Heart left ventricle (tissue), 16 donors: ENCODE data around the gene SLC2A4RG. TPM values are rescaled to one million over a fixed set of nuclear protein-coding genes. Genes with fewer than 3 reads are reported as not detected.

Source experiments
- ATAC-seq, 4 donors: fragments of 200-7000 bp; cut with Tn5 transposase; one replicate each; pipeline ENCODE4 v1.9.1; 2020 to 2022; ENCODE audit warnings: moderate library complexity in 4 of 4, mild to moderate bottlenecking in 3 of 4, moderate number of reproducible peaks in 1 of 4
- DNase-seq, 5 donors: peaks; one replicate each; pipeline ENCODE4 v3.0.0-alpha.2; 2020
- H3K27ac ChIP-seq, 12 donors: fragments of 200-600 bp; sonication (generic) in 4 of 12; one replicate each; pipeline versions ENCODE4 v1.5.0 to v1.8.0; 2016 to 2022; ENCODE audit warnings: mild to moderate bottlenecking in 2 of 12
- H3K27me3 ChIP-seq, 9 donors: fragments of 200-600 bp; sonication (generic) in 2 of 9; one replicate each; pipeline versions ENCODE4 v1.5.1 to v1.8.0; 2016 to 2022; ENCODE audit warnings: mild to moderate bottlenecking in 3 of 9
- H3K36me3 ChIP-seq, 9 donors: fragments of 200-600 bp; sonication (generic) in 2 of 9; one replicate each; pipeline versions ENCODE4 v1.5.0 to v1.8.0; 2018 to 2022; ENCODE audit warnings: mild to moderate bottlenecking in 2 of 9
- H3K4me1 ChIP-seq, 12 donors: fragments of 200-600 bp; sonication (generic) in 4 of 12; one replicate each; pipeline versions ENCODE4 v1.5.0 to v1.8.0; 2016 to 2022; ENCODE audit warnings: mild to moderate bottlenecking in 3 of 12
- H3K4me3 ChIP-seq, 12 donors: fragments of 200-600 bp; sonication (generic) in 4 of 12; one replicate each; pipeline versions ENCODE4 v1.5.0 to v1.8.0; 2017 to 2022; ENCODE audit warnings: mild to moderate bottlenecking in 9 of 12, moderate library complexity in 4 of 12
- H3K9me3 ChIP-seq, 12 donors: fragments of 200-600 bp; sonication (generic) in 4 of 12; one replicate each; pipeline versions ENCODE4 v1.5.0 to v1.8.0; 2016 to 2022; ENCODE audit warnings: mild to moderate bottlenecking in 1 of 12
- CTCF ChIP-seq, 12 donors: fragments of 200-600 bp; sonication (generic) in 4 of 12; IDR thresholded peaks; one replicate each; pipeline versions ENCODE4 v1.5.0 to v1.8.0; 2018 to 2022; ENCODE audit warnings: antibody characterized with exemption in 12 of 12, mild to moderate bottlenecking in 5 of 12
- POLR2A ChIP-seq, 2 donors: fragments of 450-650 bp; IDR thresholded peaks; one replicate each; pipeline ENCODE4 v1.6.1; 2017; ENCODE audit warnings: antibody characterized with exemption in 2 of 2, mild to moderate bottlenecking in 2 of 2, moderate library complexity in 2 of 2
- whole genome bisulfite sequencing, 4 donors: extraction: QIAGEN DNeasy Blood & Tissue Kit in 2 of 4; methylation state at CpG; one replicate each; pipeline versions ENCODE4 v1.1.5 to v1.1.7; 2013 to 2018; 5-methylcytosine and 5-hydroxymethylcytosine counted together
- intact Hi-C, 10 donors: fragments of 100-400 bp; cut with DNase I; formaldehyde crosslinking; loops; one replicate each; pipeline versions ENCODE4 v1.11.1 to v1.14.2; 2022
- polyA plus RNA-seq, 2 donors: library from polyadenylated mRNA; stranded (reverse); fragments of 200-250 nt; gene quantifications; one replicate each; pipeline ENCODE4 v1.2.3, GENCODE V29; 2013
- total RNA-seq, 9 donors: library from RNA; depleted of rRNA in 2 of 9; stranded (reverse); fragments of >200 nt in 2 of 9; fragmentation: NEBNext Ultra II Directional in 3 of 9; extraction: Animal tissue kit (Norgen Biotek cat#: 25700) in 3 of 9; gene quantifications; one replicate each; pipeline versions ENCODE4 v1.1.0 to v1.2.4, GENCODE V29; 2016 to 2023
- donor health status: ischemic (EF 13 %, LVEDD 7.1; RV severe dilation, severe dysfunction).
- donor health status: healthy with polysubstance abuse.
- donor health status: DM: no; HTN: yes; CAD: no.
- donor health status: DM: no; HTN: no; CAD: no.
- donor health status: ischemic (EF 25% LVEDD 6.9; RV normal size, moderate dysfunction).
- donor health status: ischemic (EF 25% LVEDD 5.7; RV mildly dilated, moderate dysfunction).
- donor health status: healthy.
- donor health status: DM: yes; HTN: yes; CAD: no.
- donor health status: ischemic (EF 35%, LVEDD 5.7; RV mildly dilated, moderate dysfunction).
- donor health status: nonischemic (EF 11% LVEDD 7.7; RV severe dilation, severe dysfunction).
- donor health status: DM: yes; HTN: yes; CAD: no.
- donor health status: PGD.
- donor health status: ischemic (EF 29% LVEDD 5.4; RV normal size, mild dysfunction).
- donor health status: nonischemic (EF 23%, LVEDD 6.1; RV moderate dilation, normal function).

Gene SLC2A4RG
- total and polyA plus RNA-seq, 11 donors: 18.3 to 82.5 (median 70.7) TPM

GRCh38 chr20:63738687-63739129 lies 868 bp upstream of the SLC2A4RG start:
- intact Hi-C loops: loop anchor here in 2 of 10 donors (5.0 to 10.0 kb wide), 2 partner anchors 64 to 81 kb away; partner anchors contain the start of gene RTEL1 (in 1 of the 2)
- Histone ChIP-seq H3K4me1 (peaks cover 9 to 46% (median 35%) of the 10 kb centered on the region in 12 donors), H3K27ac (peak overlapping the region; percentile 87 to 100 (median 96)), H3K9me3 (no peaks in the 10 kb centered on the region), H3K27me3 (no peaks in the 10 kb centered on the region), H3K4me3 (peak overlapping the region; percentile 22 to 95 (median 65)), H3K36me3 (peaks cover 0 to 48% (median 38%) of the 10 kb centered on the region in 9 donors)
- DNase-seq (peak; percentile 75 to 87 (median 80)), ATAC-seq (peak; percentile 17 to 50 (median 38))
- WGBS, 4 donors: 12 to 48% (median 19%) methylated on average over 5 to 26 of the region's 26 CpGs
- TF ChIP-seq CTCF (IDR thresholded peaks at IDR 0.05) (no peak), POLR2A (IDR thresholded peaks at IDR 0.05) (no peak)

GRCh38 chr20:63740070-63740626 lies 572 bp downstream of the SLC2A4RG start:
- TF ChIP-seq POLR2A (IDR thresholded peaks at IDR 0.05): no peak
- no peak for TF ChIP-seq CTCF (IDR thresholded peaks at IDR 0.05)
- Histone ChIP-seq H3K9me3 (no peaks in the 10 kb centered on the region), H3K36me3 (peaks cover 0 to 49% (median 37%) of the 10 kb centered on the region in 9 donors), H3K4me1 (peaks cover 9 to 46% (median 35%) of the 10 kb centered on the region in 12 donors), H3K27ac (peak overlapping the region; percentile 77 to 99 (median 94)), H3K27me3 (no peaks in the 10 kb centered on the region), H3K4me3 (peak overlapping the region; percentile 40 to 81 (median 67))
- peak in 4 of 5 donors; percentile 51 to 82 (median 62) for DNase-seq
- ATAC-seq: peak in 2 of 4 donors; percentile 0 to 1
- intact Hi-C loops: loop anchor here in 1 of 10 donors (5.0 kb wide), 1 partner anchor 87 kb away; no protein-coding TSS in a partner anchor
- WGBS, 4 donors: 0 to 1% (median 0%) methylated on average over 17 to 80 of the region's 80 CpGs

GRCh38 chr20:63740627-63741353 lies 1.2 kb downstream of the SLC2A4RG start:
- Histone ChIP-seq H3K4me1 (peaks cover 9 to 46% (median 35%) of the 10 kb centered on the region in 12 donors), H3K4me3 (peak overlapping the region; percentile 40 to 81 (median 67)), H3K36me3 (peaks cover 0 to 49% (median 40%) of the 10 kb centered on the region in 9 donors), H3K9me3 (no peaks in the 10 kb centered on the region), H3K27ac (peak overlapping the region; percentile 77 to 99 (median 94)), H3K27me3 (no peaks in the 10 kb centered on the region)
- intact Hi-C loops: loop anchor here in 1 of 10 donors (5.0 kb wide), 1 partner anchor 87 kb away; no protein-coding TSS in a partner anchor
- peak; percentile 77 to 89 (median 82) for ATAC-seq
- 0 to 5% (median 2%) methylated on average over 13 to 29 of the region's 29 CpGs for WGBS, 4 donors
- peak; percentile 93 to 96 (median 94) for DNase-seq
- peak in 1 of 2 donors; percentile 26 for TF ChIP-seq POLR2A (IDR thresholded peaks at IDR 0.05)
- peak in 7 of 12 donors; percentile 14 to 64 (median 48) for TF ChIP-seq CTCF (IDR thresholded peaks at IDR 0.05)

- Histone ChIP-seq H3K36me3 (peaks cover 0 to 49% (median 42%) of the 10 kb centered on the region in 9 donors), H3K27me3 (no peaks in the 10 kb centered on the region), H3K4me3 (peak overlapping the region in 11 of 12 donors; percentile 40 to 81 (median 67)), H3K4me1 (peaks cover 9 to 46% (median 35%) of the 10 kb centered on the region in 12 donors), H3K9me3 (no peaks in the 10 kb centered on the region), H3K27ac (peak overlapping the region in 11 of 12 donors; percentile 88 to 99 (median 94))
- 19 to 33% (median 26%) methylated on average over 5 to 6 of the region's 6 CpGs for WGBS, 4 donors
- DNase-seq (no peak), ATAC-seq (no peak)
- intact Hi-C loops: loop anchor here in 1 of 10 donors (5.0 kb wide), 1 partner anchor 86 kb away; no protein-coding TSS in a partner anchor
- no peak for TF ChIP-seq POLR2A (IDR thresholded peaks at IDR 0.05)
- no peak for TF ChIP-seq CTCF (IDR thresholded peaks at IDR 0.05)
Observed at GRCh38 chr20:63741354-63741675, 1.7 kb downstream of the SLC2A4RG start.
